Epithelial cell of prostate (primary cell): Measurements from ENCODE around the gene DCP1A.
A peak's percentile ranks its signal among the peaks of the same experiment; 100 is the strongest.
"Not testable (repeated sequence)": the region's sequence is repeated elsewhere in the genome, so short reads cannot be mapped to it uniquely, and the experiment has no call there.

Experiments
- DNase-seq: peaks from one replicate; pipeline ENCODE4 v3.0.0-alpha.2; 2011; ENCODE audit warnings: low read depth, low spot score
- H3K27ac ChIP-seq: fragments of 450-650 bp; 2 replicates; pipeline ENCODE4 v1.5.1; 2017; ENCODE audit warnings: mild to moderate bottlenecking

Gene DCP1A

GRCh38 chr3:53347261-53348064 is at the start of gene DCP1A:
DCP1A (minus strand) TSS chr3:53347543; CDS start chr3:53347517, 26 bp downstream.
- H3K27ac ChIP-seq = peak within 1 kb of the TSS; percentile 79
- DNase-seq = peak; percentile 84

GRCh38 chr3:53384465-53385423 is 37.4 kb upstream of the DCP1A start:
- DNase-seq = no peak
- no peak overlapping the region for H3K27ac ChIP-seq

GRCh38 chr3:53382106-53382505 is 34.8 kb upstream of the DCP1A start:
- no peak overlapping the region for H3K27ac ChIP-seq

GRCh38 chr3:53380306-53380705 is 33.0 kb upstream of the DCP1A start:
- no peak for DNase-seq
- H3K27ac ChIP-seq = no peak overlapping the region

More at GRCh38 chr3:53382106-53382505, 34.8 kb upstream of the DCP1A start:
- peak; percentile 22 for DNase-seq

- H3K27ac ChIP-seq = no peak overlapping the region
- DNase-seq = no peak
Observed at GRCh38 chr3:53379898-53380297, 32.6 kb upstream of the DCP1A start.

DNA sequence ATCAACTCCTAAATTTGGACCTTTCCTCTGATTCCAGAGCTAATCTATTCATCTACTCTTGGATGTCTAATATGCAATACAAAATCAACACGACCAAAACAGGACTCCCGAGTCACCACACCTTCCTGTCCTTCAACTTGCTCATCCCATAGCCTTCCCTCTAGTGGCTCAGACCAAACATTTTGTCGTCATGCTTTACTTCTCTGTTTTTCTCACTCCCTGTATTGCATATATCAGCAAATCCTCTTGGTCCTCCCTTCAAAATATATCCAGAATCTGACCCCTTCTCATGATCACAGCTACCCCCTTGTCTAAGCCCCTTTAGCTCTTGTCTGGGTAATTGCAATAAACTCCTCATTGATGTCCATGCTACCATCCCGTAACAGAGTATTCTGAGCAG is 30.5 kb upstream of the DCP1A start:
- H3K27ac ChIP-seq = no peak overlapping the region
- DNase-seq = no peak

GRCh38 chr3:53376679-53377078 is 29.3 kb upstream of the DCP1A start:
- H3K27ac ChIP-seq = no peak overlapping the region
- no peak for DNase-seq

- no peak overlapping the region for H3K27ac ChIP-seq
- peak; percentile 6 for DNase-seq
Observed at GRCh38 chr3:53375019-53375418, 27.7 kb upstream of the DCP1A start.

DNA sequence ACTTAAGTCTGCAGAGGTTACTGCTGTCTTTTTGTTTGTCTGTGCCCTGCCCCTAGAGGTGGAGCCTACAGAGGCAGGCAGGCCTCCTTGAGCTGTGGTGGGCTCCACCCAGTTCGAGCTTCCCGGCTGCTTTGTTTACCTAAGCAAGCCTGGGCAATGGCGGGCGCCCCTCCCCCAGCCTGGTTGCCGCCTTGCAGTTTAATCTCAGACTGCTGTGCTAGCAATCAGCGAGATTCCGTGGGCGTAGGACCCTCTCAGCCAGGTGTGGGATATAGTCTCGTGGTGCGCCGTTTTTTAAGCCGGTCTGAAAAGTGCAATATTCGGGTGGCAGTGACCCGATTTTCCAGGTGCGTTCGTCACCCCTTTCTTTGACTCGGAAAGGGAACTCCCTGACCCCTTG is 23.4 kb upstream of the DCP1A start:
- not testable (repeated sequence) for DNase-seq
- H3K27ac ChIP-seq = peak overlapping the region; percentile 5

GRCh38 chr3:53361852-53362251 is 14.5 kb upstream of the DCP1A start:
- DNase-seq = no peak
- no peak overlapping the region for H3K27ac ChIP-seq

DNA sequence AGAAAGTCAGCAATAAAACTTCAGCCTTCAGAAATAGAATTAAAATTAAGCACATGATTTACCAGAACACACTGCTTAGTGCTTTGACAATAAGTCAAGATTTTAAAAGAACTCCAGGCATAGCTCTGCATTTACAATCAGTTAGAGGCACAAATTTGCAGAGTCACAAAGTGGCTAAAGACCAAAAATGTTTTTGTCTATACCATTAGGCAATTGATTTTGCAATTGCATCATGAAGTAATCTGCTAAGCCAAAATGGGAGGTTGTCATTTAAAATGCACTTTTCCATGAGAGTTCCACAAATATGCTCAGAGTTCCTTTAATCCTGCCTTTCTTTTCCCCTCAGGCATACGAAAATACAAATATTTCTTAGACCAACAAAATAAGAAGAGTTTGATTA is 10.1 kb upstream of the DCP1A start:
- no peak for DNase-seq
- H3K27ac ChIP-seq = no peak overlapping the region

DNA sequence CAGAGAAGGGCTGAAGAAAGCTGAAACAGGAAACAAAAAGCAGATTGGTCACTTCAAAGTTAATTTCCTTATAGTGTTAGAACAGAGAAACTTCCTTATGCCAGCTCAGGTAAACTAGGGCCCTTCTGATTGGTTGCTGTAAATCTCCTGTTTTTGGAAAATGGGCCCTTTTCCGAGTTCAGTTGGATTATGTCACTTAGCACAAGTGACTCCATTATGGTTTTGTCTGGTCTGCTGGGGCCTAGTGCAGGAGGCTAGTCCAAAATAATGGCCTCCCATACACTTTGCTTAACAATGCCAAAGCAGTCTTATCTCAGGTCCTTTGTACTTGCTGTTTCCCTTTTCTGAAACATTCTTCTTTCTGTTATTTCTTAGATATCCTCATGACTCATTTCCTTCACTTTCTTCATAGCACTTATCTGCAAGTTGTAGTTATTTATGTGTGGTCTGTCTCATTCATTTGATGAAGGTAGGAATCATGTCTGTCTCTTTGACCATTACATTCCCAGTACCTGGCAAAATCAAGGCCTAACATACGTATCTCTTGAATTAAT is 7.7 kb upstream of the DCP1A start:
- no peak for DNase-seq
- H3K27ac ChIP-seq = peak overlapping the region; percentile 15

DNA sequence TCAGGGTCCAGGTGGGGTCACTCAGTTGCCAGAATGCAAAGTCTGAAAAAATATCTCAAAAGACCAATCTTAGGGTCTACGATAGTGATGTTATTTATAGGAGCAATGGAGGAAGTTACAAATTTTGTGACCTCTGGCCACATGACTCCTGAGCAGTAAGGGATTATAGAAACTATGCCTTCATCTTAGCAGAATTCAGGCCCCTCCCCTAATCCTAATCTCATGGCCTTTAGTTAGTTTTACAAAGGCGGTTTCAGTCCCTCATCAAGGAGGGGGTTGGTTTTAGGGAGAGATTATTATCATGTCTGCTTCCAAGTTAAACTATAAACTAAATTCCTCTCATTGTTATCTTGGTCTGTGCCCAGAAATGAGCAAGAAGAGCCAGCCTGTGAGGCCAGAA is 5.9 kb upstream of the DCP1A start:
- no peak for DNase-seq
- H3K27ac ChIP-seq = no peak overlapping the region

GRCh38 chr3:53350652-53351051 is 3.3 kb upstream of the DCP1A start:
- DNase-seq = no peak
- no peak overlapping the region for H3K27ac ChIP-seq

DNA sequence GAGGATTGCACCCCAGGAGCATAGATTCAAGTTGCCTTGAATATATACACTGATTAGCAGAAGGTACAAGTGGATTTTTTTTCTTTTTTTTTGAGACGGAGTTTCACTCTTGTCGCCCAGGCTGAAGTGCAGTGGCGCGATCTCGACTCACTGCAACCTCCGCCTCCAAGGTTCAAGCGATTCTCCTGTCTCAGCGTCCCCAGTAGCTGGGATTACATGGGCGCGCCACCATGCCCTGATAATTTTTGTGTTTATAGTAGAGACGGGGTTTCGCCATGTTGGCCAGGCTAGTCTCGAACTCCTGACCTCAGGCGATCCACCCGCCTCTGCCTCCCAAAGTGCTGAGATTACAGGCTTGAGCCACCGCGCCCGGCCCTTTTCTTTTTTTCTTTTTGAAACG is 775 bp upstream of the DCP1A start:
- DNase-seq = not testable (repeated sequence)
- peak overlapping the region; percentile 79 for H3K27ac ChIP-seq

DNA sequence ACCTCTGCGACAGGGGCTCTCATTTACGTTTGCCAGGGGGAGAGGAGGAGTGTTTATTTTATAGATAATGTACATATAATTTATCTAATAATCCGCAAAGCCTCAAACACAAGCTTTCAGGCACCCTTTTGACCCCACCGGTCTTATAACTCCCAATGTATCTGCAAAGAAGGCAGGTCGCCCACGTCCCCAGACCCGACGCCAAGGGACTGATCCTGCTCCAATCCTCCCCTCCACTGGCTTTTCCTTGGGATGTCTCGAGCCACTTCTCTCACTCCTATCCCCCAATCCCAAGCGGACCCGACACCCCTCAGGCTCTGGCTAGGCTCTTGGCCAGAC is 452 bp downstream of the DCP1A start:
- no peak for DNase-seq
- peak overlapping the region; percentile 79 for H3K27ac ChIP-seq

- peak overlapping the region; percentile 79 for H3K27ac ChIP-seq
- no peak for DNase-seq
Observed at GRCh38 chr3:53346514-53346913, 829 bp downstream of the DCP1A start.

- DNase-seq = no peak
- H3K27ac ChIP-seq = no peak overlapping the region
Observed at GRCh38 chr3:53342353-53342752, 5.0 kb downstream of the DCP1A start.

DNA sequence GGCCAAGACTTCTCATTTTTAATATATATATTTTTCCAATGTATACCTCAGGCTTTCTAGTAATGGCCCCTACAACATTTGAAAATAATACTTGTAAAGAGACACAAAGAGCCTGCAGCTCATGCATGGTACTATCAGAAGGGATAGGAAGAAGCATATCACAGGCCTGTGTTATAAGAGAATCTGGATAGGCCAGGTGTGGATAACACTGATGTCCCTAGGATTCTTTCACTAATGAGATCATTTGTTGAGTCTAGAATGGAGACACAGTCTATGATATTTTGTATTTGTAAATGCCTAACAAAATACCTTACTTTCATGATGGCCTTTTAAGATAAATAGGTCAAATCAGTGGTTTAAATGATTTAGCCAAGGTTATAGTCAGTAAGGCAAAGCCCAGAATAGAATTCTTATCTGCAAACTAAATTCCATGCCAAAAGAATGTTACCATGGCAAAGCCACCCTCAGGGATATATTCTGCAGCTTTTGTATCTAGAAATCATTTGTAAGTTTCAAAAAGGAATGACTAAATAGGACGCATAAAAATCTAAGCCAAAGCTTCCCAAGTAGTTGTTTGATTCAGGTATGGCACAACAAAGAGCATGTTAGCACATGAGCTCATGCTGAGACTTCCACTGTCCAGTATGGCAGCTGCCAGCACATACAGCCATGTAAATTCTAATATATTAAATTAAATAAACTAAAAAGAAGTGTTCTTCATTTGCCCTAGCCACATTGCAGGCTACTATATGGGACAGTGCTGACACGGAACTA is 10.0 kb downstream of the DCP1A start:
- no peak for DNase-seq
- no peak overlapping the region for H3K27ac ChIP-seq

DNA sequence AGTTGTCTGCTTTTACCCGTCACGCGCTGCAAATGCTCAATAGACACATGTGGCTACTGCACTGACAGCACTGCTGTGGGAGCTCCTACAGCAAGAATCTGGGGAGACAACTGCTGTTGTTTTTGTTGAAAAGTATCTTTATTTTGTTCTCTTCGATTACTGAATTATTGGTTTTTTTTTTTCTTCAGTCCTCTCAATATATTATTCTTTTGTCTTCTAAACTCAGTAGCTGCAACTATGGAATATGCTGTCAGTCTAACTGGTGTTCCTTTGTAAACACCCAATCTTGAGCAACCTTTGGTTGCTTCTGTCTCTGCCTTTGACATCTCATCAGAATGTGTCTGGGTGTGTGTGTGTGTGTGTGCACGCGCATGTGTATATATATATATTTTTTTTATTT is 12.6 kb downstream of the DCP1A start:
- no peak for DNase-seq
- H3K27ac ChIP-seq = no peak overlapping the region
